Stimulated activated CD4-positive, alpha-beta T cell treated with anti-CD3 and anti-CD28 coated beads, Interleukin-4, amount 100 ng/mL, for 4 hours (primary cell): ENCODE measurements around the gene UNC93B1.
"Not testable (repeated sequence)": the region's sequence is repeated elsewhere in the genome, so short reads cannot be mapped to it uniquely, and the experiment has no call there.

Experiments
- DNase-seq, 2 experiments: peaks; one replicate each; pipeline ENCODE4 v3.0.0-alpha.2; 2020

UNC93B1 gene

DNA sequence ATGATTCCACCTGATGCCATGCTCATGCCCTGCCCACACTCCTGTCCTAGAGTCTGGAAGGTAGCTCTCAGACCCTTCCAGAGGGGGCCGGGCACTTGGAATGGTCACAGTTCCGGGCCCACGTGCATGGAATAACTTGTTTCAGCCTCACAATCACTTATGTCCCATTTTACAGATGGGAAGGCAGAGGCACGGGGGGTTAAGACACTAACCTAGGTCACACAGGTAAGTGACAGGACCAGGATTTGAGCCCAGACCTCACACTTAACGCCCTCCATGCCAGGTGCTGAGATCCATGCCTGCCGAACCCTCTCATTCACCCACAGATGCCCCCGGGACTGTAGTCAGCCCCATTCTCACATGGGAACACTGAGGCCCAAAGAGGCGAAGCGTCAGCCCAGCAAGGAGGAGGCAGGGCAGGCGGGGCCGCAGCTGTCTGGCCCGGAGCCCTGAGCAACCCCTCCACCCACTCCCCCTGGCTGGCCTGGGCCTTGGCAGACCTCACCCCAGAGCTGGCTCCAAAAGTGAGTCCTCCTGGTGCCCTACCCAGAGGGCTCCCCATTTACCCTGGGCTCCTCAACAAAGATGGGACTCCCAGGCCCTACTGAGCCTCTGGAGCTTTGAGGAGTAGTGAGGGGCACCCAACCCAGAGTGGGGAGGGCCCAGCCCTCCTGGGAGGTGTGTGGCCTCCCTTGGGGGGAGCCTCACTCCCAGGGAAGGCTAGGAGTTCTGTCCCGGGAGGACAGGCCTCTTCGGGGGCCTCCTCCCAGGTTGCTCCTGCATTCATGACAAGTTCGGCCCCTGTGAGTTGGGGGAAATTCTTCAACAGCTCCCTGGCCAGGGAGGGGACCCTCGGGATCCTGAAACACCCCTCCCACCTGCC, 3.8 kb upstream of the UNC93B1 start:
- DNase-seq = no peak

DNA sequence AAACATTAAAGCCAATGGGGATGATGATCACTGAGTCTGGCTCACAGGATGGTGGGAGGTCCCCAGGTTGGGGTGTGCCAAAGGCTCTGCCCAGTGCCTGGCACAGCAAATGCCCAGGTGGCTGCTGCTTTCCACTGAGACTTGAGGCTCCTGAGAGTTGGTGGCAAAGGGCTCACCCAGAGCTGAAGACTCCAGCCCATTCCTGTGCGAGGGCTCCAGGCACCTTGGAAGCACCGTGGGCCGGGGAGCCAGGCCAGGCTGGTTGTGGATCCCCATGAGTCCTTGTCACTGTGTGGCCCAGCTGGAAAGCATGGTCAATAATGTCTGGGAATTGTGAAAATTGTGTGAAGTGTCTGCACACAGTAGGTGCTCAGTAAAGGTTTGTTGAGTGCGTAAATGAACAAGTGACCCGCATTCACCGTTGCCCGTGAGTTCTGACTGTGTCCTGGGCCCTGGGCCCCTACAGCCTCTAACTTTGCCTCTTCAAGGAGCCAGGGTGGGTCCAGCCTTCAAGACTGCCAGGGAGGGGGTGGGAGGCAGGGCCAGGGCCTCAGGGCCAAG, 2.8 kb upstream of the UNC93B1 start:
- DNase-seq = no peak

DNA sequence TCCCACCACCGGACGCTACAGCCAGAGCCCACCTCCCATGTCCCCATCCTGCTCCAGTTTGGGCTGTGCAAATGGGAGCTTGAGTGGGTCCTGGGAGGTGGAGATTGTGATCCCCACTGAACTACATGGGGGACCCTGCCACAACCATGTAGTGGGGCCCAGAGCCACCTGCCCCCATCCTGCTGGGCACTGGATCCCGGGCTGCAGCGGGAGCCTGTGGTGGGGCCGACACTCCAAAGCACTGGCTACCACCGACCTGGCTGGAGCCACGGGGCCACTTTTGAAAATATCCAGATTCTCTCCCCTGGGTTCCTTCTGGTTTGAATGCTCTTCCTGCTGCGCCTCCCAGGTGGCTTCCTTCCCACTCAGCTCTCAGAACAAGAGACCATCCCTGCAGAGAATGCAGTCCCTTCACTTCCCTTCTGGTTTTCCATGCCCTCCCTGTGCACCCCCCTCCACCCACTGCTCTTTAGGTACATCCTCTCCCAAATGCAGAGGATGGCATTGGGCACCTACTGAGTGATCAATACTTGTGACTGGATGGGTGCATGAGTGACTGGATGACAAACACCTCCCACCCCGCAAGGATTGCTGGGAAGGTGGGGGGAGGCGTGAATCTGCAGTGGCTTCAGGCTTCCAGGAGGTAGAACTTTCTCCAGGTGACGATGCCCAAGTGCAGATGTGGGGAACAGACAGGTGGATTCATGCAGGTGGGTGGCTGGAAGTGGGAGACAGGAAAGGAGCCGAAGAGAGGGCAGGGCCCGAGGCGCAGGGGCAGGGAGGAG, 846 bp upstream of the UNC93B1 start:
- no peak for DNase-seq

DNA sequence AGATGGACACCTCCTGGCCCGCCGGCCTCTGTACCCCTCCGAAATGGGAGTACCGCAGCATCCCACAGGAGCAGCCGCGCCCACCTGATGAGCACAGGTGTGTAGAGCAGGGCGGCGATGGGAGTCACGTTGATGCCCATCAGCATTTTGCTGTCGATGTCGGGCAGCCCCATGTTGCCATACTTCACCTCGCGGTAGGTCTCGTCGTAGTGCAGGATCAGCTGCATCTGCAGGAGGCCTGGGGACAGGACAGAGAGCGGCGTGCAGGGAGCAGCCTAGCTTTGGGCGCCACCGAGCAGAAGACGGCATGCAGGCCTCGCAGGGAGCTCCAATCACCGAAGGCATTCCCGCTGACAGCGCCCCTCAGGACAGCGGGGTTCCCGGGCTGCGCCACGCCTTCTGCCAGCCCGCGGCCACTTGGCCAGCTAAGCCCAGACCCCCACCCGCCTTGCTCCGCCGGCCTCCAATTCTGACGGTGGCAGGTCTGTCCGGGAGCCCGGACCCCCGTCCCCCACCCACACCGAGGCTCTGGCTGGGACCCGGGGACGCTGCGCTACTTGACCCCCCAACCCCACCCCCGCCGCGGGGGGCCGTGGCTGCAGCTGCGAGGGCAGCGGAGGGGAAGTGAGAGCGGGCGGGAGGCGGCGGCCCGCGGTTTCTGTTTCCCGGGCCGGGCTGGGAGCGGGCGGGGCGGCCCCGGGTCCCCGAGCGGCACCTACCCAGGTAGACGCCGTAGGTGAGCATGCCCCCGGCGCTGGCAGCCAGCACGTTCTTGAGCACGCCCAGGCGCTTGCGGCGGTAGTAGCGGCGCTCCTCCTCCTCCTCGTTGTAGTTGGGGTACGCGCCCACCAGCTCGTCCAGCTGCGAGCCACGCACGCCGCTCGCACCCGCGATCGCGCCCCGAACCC, 705 bp downstream of the UNC93B1 start:
- peak; percentile 33 to 62 for DNase-seq

DNA sequence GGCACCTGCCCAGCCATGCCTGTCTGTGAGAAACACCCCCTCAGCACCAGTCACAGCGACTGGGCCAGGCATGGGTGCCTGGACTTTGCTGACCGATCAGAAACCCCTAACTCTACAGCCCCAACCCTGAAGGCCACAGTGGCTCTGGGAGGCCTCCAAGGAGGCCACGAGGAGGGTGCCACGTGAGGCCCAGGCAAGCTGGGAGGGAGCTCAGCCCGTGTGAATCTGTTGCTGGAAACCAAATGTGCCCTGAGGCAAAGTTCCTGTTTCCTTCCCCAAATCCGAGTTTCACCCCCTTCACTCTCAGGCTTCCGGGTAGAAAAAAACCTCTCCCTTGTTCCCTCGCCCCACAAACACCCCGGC, 1.3 kb downstream of the UNC93B1 start:
- DNase-seq = no peak

DNA sequence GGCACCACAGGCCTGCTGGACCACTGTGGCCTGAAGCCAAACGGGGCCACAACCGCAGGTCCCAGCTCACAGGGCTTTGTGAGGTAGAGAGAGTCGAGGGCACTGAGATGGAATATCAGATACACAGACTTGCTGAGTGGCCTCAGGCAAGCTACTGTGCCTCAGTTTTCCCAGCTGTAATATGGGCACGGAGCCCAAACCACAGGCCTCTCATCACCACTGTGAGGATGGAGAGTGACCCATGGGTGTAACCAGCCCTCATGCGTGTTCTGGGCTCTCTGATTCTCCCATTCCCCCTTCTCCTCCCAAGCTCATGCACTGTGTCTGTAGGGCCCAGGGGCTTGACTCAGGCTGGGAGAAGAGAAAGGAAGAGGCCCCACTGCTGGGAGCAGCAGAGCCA, 4.2 kb downstream of the UNC93B1 start:
- DNase-seq = no peak

DNA sequence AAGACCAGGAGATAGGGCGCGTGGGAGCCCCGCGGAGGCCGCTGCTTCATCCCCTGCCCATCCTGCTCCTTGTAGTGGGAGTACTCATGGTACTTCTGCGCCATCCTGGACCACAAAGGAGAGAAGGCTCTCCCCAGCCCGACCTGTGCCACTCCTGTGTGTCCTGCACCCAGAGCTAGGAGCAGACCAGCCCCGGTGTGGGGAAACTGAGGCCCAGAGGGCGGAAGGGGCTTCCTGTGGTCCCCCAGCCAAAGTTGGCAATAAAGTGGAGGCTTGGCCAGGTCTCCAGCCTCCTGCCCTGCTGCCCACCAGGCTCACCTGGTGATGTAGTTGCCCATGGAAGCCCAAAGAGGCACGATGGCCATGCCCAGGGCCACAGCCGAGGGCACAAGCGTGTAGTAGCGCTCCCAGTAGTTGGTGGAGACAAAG, 4.7 kb downstream of the UNC93B1 start:
- no peak for DNase-seq

DNA sequence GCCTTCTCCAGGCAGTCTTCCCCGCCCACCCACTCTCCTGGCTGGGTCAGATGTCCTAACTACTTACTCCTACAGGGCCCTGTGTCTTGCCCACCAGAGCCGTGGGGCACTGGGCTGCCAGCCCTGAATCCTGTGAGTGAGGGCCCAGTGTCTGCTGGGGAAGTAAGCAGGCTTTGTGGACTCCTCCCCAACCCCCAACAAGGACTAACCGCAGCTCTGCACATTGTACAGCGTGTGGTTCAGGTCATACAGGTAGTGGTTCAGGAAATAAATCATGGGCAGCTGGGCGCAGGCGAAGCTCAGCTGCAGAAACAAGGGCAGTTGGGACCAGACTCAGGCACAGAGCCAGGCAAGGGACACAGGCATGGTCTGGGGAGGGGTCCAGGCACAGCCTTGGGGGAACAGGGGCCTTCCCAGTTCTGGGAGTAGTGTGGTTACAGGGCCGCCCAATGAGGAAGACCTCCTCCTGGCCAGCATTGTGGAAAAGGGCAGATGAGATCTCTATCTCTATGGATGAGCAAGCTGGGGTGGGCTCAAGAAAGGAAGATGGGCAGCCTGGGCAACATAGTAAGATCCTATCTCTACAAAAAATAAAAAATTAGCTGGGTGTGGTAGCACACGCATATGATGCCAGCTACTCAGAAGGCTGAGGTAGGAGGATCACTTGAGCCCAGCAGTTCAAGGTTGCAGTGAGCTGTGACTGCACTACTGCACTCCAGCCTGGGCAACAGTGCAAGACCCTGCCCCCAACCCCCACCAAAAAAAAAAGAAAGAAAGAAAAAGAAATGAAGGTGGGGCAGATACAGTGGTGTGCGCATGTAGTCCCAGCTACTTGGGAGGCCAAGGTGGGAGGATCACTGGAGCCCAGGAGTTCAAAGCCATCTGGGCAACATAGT, 5.5 kb downstream of the UNC93B1 start:
- no peak for DNase-seq

DNA sequence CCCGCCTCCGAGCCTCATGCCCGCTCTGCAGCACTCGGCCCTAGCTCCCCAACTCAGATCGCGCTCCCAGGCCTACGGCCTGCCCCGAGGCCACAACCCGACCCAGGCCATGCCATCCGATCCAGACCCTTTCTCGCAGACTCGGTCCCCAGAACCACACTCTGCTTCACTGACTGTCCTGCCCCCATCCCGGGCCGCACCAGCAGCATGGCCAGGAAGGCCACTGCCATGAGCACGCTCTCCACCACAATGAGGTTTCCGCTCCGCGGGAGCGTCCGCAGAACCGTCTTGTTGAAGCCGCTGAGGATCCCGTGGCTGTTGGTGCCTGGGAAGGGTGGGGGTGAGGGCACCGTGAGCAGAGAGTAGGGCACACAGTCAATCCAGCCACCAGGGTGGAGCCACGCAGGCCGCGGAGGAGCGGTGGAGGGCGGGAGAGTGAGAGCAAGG, 6.4 kb downstream of the UNC93B1 start:
- DNase-seq = no peak

DNA sequence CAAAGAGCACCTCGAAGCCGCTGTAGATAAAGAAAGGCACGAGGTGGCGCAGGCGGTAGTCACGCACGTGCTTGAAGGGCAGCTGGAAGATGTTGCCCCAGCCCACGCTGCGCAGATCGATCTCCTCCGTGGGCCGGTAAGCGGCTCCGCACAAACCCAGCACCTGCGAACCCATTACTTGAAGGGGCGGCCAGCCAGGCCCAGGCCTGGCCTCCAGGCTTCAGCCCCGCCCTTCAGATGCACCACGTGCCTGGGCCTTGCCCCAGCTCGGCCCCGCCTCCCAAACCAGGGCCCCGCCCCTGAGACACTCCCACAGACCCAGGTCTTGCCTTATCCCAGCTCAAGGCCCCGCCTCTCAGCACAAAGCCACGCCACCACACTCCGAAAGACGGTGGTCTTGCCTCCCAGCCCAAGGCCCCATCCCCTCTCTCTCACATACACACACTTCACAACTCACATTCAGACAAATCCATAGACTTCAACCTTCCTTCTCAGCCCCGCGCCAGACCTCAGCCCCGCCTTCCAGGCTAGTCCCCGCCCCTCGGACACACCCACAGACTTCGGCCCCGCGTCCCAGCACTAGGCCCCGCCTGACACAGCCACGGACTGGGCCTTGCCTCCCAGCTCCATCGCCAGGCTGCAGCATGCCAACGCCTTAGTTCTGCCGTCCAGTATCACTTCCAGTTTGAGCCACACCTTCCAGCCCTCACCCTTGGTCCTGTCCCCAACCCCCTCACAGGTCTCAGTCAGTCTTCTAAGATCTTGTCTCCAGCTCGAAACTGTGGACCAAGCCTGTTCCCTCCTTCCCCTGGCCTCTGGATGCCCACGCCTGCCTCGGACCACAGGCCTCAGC, 7.0 kb downstream of the UNC93B1 start:
- peak in 1 of 2 experiments; percentile 21 for DNase-seq

DNA sequence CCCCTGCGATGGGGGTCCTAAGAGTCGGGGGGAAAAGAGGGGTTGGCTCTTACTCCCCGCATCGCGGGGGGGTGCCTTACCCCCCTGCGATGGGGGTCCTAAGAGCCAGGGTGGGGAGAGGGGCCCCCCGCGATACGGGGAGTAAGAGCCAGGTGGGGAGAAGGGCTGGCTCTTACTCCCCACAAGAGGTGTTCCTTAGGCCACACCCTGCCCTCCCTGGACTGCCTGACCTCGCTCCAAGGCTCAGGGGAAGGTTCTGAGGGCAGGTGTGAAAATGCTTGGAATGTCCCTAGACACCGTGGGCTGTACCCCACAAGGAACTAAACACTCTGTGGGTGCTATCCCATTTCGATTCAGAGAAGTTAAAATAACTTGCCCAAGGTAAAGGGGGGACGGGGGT, 7.8 kb downstream of the UNC93B1 start:
- no peak for DNase-seq

DNA sequence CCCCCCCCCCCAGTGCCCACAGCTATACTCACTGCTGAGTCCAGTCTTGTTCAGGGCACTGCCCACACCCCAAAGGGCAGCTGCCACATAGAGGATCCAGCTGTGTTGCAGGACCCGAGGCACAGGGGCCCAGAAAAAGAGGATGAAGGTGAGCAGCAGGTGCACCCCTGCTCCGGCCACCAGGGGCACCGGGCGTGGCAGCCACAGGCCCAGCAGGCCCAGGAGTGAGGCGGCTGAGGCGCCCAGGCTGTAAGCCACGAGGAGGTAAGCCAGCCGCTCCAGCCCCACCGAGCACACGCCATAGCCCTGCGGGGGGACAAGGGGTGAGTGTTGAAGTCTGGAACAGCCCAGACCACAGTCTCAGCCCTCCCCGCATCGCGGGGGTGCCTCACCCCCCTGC, 8.3 kb downstream of the UNC93B1 start:
- DNase-seq = not testable (repeated sequence)

DNA sequence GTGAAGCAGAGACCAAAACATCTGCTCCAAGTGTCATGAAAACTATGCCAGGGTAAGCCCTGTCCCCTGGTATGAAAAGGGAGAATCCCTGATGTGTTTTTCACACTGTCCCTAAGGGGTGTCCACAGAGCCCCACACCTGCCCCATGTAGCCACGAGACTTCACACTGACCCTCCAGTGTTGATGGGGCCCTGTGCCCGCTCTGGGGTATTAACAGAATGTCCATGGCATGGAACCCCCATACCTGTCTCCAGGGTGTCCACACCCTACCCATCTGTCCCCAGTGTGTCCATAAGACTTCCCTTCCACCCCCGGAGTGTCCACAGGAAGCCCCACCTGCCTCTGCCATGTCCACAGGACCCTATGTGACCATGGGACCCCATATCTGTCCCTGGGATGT, 8.8 kb downstream of the UNC93B1 start:
- DNase-seq = not testable (repeated sequence)

DNA sequence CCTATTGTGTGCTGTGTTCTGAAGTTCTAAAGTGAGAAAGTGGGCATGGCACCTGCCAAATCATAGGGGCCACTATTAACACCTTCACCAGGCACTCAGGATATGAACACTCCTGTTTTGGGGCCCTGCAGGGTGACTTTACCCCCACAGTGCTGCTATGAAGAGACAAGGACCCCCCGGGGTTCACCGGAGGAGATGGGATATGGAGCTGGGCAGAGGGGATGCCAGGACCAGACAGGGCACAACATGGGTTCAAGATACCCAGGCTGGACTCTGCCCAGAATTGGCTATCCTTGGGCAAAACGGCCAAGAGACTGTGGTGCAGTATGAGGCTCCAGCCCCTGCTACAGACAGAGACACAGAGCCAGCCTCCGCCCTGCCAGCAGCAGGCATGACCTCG, 9.5 kb downstream of the UNC93B1 start:
- DNase-seq = not testable (repeated sequence)

DNA sequence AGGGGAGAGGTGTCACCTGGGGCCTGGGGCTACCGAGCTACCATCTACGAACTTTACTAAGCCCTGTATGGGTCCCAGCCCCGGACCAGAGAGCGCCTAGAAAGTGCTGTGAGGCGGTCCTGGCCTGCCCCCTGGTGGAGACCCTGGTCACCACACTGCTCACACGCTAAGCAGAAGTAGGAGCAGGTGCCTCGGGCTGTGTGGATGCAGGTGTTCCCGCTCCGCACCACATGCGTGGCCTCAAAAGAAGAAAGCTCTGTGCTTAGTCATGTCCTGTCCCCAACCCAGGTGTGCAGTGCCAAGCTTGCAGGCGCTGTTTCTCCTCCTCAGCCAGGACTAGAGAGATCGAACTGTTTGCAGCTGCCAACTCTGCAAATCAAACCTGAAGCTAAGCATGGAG, 10.1 kb downstream of the UNC93B1 start:
- peak; percentile 32 to 44 for DNase-seq

DNA sequence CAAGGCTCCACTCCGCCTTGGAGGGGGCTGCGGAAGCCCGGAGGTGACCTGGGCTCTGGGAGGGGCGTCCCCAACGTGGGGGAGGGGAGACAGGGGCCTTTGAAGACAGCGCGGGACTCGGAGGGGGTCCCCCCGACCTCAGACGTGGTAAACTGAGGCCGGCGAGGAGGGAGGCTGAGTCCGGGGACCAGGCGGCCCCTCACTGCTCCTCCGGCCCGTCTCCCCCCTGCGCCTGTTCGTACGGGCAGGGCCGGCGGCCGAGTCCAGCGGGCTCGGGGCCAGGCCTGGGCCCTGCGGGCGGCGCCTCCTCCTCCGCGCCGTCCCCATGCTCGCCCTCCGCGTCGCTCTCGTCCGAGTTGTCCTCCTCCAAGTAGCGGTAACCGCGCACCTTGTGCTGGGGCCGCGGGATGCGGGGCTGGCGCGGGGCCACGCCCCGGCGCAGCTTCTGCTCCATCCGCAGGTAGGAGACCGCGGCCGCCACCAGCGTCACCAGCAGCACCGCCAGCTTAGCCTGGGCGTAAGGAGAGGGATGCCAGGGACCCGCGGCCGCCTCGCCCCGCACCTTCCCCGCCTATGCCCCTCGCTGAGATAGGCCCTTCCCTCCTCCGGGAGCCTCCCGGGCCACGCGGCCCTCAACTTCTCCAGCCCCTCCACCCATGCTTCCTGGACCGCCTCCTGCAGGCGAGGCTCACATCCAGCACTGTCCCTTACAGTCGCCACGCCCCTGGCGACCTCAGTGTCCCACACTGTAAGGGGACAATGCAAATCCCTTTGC, 12.4 kb downstream of the UNC93B1 start:
- not testable (repeated sequence) for DNase-seq

DNA sequence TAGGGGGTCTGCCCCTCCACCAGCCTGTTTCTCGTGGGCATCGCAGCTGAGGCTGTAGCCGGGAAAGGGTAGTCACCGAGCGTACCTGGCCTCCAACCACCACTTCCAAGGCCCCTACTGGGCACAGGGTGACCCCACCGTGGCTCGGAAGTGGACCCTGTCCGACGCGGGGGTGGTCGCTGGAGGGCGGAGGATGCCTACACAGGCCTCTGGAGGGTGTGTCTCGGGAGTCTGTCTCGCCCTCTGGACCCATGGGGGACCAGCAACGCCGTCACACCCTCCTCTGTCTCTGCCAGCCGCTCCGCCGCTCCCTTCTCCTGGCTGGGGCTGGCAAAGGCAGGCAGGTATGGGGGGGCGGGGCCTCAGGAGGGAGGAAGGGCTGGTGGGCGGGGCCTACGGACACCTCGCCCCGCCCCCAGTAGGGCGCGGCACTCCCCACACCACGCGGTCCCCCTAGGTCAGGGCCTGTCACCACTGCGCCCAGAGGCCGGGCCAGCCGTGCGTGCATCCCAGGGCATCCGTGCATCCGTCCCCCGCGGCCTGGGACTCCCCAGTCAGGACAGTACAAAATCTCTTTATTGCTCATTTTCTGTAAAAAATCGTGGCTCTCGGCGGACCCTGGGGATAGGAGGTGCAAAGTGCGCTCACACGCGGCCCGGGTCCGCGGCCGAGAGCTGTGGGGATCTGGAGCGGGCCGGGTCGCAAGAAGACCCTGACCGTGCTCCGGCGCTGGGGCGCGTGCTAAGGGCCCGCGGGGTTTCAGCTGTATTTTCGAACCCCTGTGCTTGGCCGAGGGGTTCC, 13.2 kb downstream of the UNC93B1 start:
- DNase-seq = not testable (repeated sequence)

DNA sequence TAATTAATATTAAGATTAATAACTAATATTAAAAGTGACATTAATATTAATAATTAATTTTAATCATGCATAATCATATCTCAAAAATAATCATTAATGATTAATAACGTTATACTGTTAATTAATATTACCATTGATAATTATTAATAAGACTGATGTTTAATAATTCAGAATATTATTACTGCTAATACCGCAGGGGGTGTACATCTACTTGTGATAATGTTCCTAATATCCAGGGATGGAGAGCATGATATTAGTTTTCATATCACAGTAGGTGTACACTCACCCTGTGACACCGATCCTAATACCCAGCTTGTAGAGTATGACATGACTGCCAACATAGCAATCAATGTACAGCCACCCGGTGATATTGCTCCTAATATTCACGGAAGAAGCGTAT, 18.6 kb downstream of the UNC93B1 start:
- DNase-seq = not testable (repeated sequence)

DNA sequence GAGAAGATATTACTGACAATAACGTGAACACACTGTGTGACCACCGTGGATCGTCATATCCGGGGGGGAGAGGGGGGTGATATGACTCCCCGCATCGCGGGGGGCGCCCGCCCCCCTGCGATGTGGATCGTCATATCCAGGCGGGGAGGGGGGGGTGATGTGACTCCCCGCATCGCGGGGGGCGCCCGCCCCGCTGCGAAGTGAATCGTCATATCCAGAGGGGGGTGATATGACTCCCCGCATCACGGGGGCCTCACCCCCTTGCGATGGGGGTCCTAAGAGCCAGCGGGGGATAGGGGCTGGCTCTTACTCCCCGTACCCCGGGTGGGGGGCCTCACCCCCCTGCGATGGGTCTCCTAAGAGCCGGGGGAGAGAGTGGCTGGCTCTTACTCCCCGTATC, 19.9 kb downstream of the UNC93B1 start:
- DNase-seq = no peak
